GM18502 (cell line): Measurements from ENCODE around the gene RPA3.
"Not testable (repeated sequence)": the region's sequence is repeated elsewhere in the genome, so short reads cannot be mapped to it uniquely, and the experiment has no call there.

Source experiments
- ATAC-seq: cut with Tn5 transposase; IDR thresholded peaks from one replicate; pipeline ENCODE4 v1.9.1; 2021; ENCODE audit warnings: mild to moderate bottlenecking; ENCODE audit not compliant: unreplicated experiment, poor library complexity

RPA3 gene

GRCh38 chr7:7662527-7662926 is 55.9 kb downstream of the RPA3 start:
- no peak for ATAC-seq

GRCh38 chr7:7656459-7656858 is 61.9 kb downstream of the RPA3 start:
- not testable (repeated sequence) for ATAC-seq

- ATAC-seq, result no peak
Observed at GRCh38 chr7:7654964-7655715, 63.3 kb downstream of the RPA3 start.

- no peak for ATAC-seq
Observed at GRCh38 chr7:7653593-7654187, 64.7 kb downstream of the RPA3 start.

GRCh38 chr7:7652798-7653540 is 65.4 kb downstream of the RPA3 start:
- no peak for ATAC-seq

GRCh38 chr7:7651479-7651878 is 66.9 kb downstream of the RPA3 start:
- ATAC-seq, result no peak

- no peak for ATAC-seq
Observed at GRCh38 chr7:7650682-7651206, 67.7 kb downstream of the RPA3 start.

- ATAC-seq, result no peak
Observed at GRCh38 chr7:7647495-7648036, 70.8 kb downstream of the RPA3 start.

GRCh38 chr7:7642081-7642480 is 76.3 kb downstream of the RPA3 start:
- no peak for ATAC-seq

GRCh38 chr7:7641129-7641663 is 77.2 kb downstream of the RPA3 start:
- ATAC-seq, result peak; percentile 18

GRCh38 chr7:7640221-7641128 is 77.9 kb downstream of the RPA3 start, which contains the start of gene UMAD1:
Gene UMAD1, plus strand, starts transcription at chr7:7640752. Its CDS starts 32,620 bp downstream, at chr7:7673372.
- ATAC-seq, result peak; percentile 98

- ATAC-seq, result peak; percentile 6
Observed at GRCh38 chr7:7639847-7640220, 78.6 kb downstream of the RPA3 start.

GRCh38 chr7:7639421-7639820 is 79.0 kb downstream of the RPA3 start:
- no peak for ATAC-seq

GRCh38 chr7:7630626-7631329 is 87.6 kb downstream of the RPA3 start:
- ATAC-seq, result no peak

- ATAC-seq, result no peak
Observed at GRCh38 chr7:7628476-7628875, 89.9 kb downstream of the RPA3 start.

- no peak for ATAC-seq
Observed at GRCh38 chr7:7620644-7621210, 97.7 kb downstream of the RPA3 start.

GRCh38 chr7:7620236-7620635 is 98.2 kb downstream of the RPA3 start:
- no peak for ATAC-seq

GRCh38 chr7:7618410-7618809 is 100.0 kb downstream of the RPA3 start:
- ATAC-seq, result no peak

GRCh38 chr7:7617550-7617949 is 100.9 kb downstream of the RPA3 start:
- no peak for ATAC-seq
